HG03097 (cell line): ENCODE data around the gene METTL23.

ENCODE experiments used
- ATAC-seq: cut with Tn5 transposase; IDR thresholded peaks from one replicate; pipeline ENCODE4 v1.9.1; 2021; ENCODE audit not compliant: unreplicated experiment, low FRiP score

Gene METTL23

DNA sequence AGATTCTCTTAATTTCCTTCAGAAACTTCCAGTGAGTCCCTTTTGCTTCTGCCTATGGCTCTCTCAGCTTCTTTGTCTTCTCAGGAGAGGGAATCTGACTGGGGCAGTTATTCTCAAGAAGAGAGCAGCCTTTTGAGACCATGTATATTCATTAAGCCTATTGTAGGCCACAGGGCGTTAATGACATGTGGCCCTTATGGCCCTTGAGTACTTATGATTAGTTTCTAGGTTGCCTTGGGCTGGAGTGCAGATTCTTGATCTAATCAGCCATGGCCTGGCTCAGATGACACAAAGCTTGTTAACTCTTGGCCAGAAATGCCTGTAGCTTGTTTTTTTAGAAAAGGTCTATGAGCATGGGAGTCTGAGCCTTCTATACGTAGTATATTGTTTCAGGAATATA lies 28.6 kb downstream of the METTL23 start:
- no peak for ATAC-seq

DNA sequence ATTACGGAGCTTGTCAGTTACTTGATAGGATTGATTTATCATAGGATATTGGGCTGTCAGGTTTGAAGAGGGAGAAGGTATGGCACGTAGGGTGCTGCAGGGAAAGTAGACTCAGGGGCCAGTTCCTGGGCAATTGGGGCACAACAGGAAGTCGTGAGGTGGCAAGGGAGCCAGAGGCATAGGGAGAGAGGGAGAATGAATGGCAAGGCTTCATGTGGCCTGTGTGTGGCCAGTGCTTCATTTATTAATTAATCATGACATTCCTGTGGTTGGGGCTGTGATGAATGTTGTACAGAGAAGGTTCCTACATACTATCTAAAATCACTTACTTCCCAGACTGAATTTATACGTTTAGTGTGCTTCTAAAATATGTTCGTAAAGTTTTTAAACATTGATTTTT lies 30.6 kb downstream of the METTL23 start:
- no peak for ATAC-seq

DNA sequence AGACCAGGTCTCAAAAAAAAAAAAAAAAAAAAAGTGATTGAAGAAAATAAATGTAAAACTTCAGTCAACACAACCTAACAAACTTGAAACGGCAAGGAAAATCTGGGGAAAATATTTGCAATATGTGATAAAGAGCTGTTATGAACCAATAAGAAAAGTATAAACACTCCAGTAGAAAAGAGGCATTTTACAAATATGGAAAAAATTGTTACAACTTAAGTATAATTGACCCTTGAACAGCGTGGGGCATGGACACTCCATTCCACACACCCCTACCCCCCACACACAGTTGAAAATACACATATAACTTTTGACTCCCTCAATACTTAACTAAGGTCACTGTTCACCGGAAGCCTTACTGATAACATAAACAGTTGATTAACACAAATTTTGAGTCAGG lies 31.9 kb downstream of the METTL23 start:
- ATAC-seq, result no peak

GRCh38 chr17:76772842-76773525 lies 46.3 kb downstream of the METTL23 start:
- no peak for ATAC-seq

DNA sequence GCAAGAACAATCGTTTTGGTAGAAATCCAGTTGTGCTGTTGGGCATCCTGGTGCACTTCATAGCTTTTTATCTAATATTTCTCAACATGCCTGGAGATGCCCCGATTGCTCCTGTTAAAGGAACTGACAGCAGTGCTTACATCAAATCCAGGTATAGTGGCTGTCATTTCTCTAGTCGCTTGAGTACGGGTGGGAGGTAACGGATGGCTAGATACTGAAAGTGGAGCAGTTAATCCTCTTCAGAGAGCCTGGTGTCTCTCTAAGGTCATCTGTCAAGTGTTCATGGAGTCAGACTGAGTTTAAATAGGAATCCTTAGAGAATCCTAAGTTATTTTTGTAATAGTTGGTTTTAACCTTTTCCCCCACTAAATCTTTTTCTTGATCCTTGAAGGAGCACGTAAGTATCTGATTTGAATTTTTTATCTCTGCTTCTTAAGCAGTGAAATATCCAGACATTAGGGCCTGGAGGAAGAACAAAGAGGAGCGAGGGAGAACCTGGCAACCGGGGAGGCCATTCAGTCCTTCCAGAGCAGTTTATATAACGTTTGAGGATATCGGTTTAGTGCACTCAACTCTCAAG lies 48.5 kb downstream of the METTL23 start:
- ATAC-seq, result no peak

- ATAC-seq, result no peak
These were observed 54.7 kb downstream of the METTL23 start for GRCh38 chr17:76781056-76781982.

DNA sequence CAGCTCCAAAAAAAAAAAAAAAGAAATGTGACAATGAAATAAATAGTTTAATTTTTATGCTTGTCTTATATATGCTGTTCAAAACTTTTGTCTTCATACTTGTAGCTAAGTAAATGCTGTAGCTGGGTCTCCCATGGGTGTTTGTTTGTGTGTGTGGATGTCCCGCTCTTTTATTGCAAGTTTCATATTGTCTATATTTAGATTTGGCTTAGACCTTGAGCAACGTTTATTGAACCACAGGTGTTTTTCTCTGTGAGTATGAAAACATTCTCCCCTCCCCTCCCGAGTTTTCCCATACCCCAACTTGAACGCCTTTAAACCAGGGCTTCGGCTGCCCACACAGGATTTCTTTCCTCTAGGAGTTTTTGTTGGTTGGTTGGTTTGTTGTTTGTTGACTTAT lies 56.5 kb downstream of the METTL23 start:
- no peak for ATAC-seq
